HG03565 (cell line): Measurements from ENCODE around the gene KCMF1.

ENCODE experiments used
- ATAC-seq: cut with Tn5 transposase; IDR thresholded peaks from one replicate; pipeline ENCODE4 v1.9.1; 2021; ENCODE audit warnings: mild to moderate bottlenecking, moderate library complexity; ENCODE audit not compliant: unreplicated experiment

KCMF1 gene

GRCh38 chr2:85019121-85019520 is 48.2 kb downstream of the KCMF1 start:
- no peak for ATAC-seq

GRCh38 chr2:85022232-85022631 is 51.3 kb downstream of the KCMF1 start:
- no peak for ATAC-seq

- no peak for ATAC-seq
These were observed 53.5 kb downstream of the KCMF1 start for GRCh38 chr2:85024372-85025047.

GRCh38 chr2:85032621-85033020 is 61.7 kb downstream of the KCMF1 start:
- no peak for ATAC-seq

GRCh38 chr2:85033388-85033787 is 62.4 kb downstream of the KCMF1 start:
- no peak for ATAC-seq

GRCh38 chr2:85034158-85034557 is 63.2 kb downstream of the KCMF1 start:
- ATAC-seq = no peak

- no peak for ATAC-seq
These were observed 66.7 kb downstream of the KCMF1 start for GRCh38 chr2:85037622-85038021.

- no peak for ATAC-seq
These were observed 71.4 kb downstream of the KCMF1 start for GRCh38 chr2:85042330-85042729.

- ATAC-seq = no peak
These were observed 77.6 kb downstream of the KCMF1 start for GRCh38 chr2:85048534-85048933.

- no peak for ATAC-seq
These were observed 78.3 kb downstream of the KCMF1 start for GRCh38 chr2:85049236-85049635.

- ATAC-seq = no peak
These were observed 82.8 kb downstream of the KCMF1 start for GRCh38 chr2:85053802-85054201.

- ATAC-seq = no peak
These were observed 86.4 kb downstream of the KCMF1 start for GRCh38 chr2:85057226-85057962.

GRCh38 chr2:85061896-85062295 is 90.9 kb downstream of the KCMF1 start:
- no peak for ATAC-seq

- ATAC-seq = no peak
These were observed 91.6 kb downstream of the KCMF1 start for GRCh38 chr2:85062565-85062964.

- ATAC-seq = no peak
These were observed 93.1 kb downstream of the KCMF1 start for GRCh38 chr2:85063981-85064599.

GRCh38 chr2:85064927-85065577 is 94.1 kb downstream of the KCMF1 start:
- no peak for ATAC-seq

- no peak for ATAC-seq
These were observed 95.2 kb downstream of the KCMF1 start for GRCh38 chr2:85066006-85066740.

GRCh38 chr2:85066874-85067351 is 96.0 kb downstream of the KCMF1 start:
- no peak for ATAC-seq

GRCh38 chr2:85071096-85071495 is 100.1 kb downstream of the KCMF1 start:
- ATAC-seq = no peak

- ATAC-seq = no peak
These were observed 102.1 kb downstream of the KCMF1 start for GRCh38 chr2:85073033-85073432.
